Pancreas (tissue), 10 donors: ENCODE results near the gene CDC14A. TPM values are rescaled to one million over a fixed set of nuclear protein-coding genes. Genes with fewer than 3 reads are reported as not detected.
A peak's percentile ranks its signal among the peaks of the same experiment; 100 is the strongest.

Source experiments
- ATAC-seq, 4 donors: fragments of 200-7000 bp; cut with Tn5 transposase; one replicate each; pipeline versions ENCODE4 v1.8.0 to v1.9.1; 2020; ENCODE audit warnings: mild to moderate bottlenecking in 4 of 4, moderate library complexity in 4 of 4
- DNase-seq, 6 donors: peaks; one replicate each; pipeline ENCODE4 v3.0.0-alpha.2; 2020
- FAIRE-seq: peaks from 2 replicates; lab custom pipeline; 2012; peaks lifted over from hg19 to GRCh38; lab: Jason Lieb, UNC
- H3K27ac ChIP-seq, 4 donors: fragments of 200-600 bp; sonication (generic); 1 replicate in 3 of 4; 2 replicates in 1 of 4; pipeline versions ENCODE4 v1.5.0 to v1.8.0; 2020
- H3K27me3 ChIP-seq, 4 donors: fragments of 200-600 bp; one replicate each; pipeline ENCODE4 v1.8.0; 2021
- H3K36me3 ChIP-seq, 3 donors: fragments of 200-600 bp; sonication (generic) in 1 of 3; one replicate each; pipeline versions ENCODE4 v1.5.0 to v1.8.0; 2020 to 2021
- H3K4me1 ChIP-seq, 3 donors: fragments of 200-600 bp; one replicate each; pipeline ENCODE4 v1.8.0; 2021
- H3K4me3 ChIP-seq, 4 donors: fragments of 200-600 bp; sonication (generic) in 2 of 4; one replicate each; pipeline versions ENCODE4 v1.5.0 to v1.8.0; 2020 to 2021
- H3K9me3 ChIP-seq, 4 donors: fragments of 200-600 bp; one replicate each; pipeline ENCODE4 v1.8.0; 2021
- WGBS, 2 donors: extraction: QIAGEN DNeasy Blood & Tissue Kit; methylation state at CpG; one replicate each; pipeline ENCODE4 v1.1.7; 2013; 5-methylcytosine and 5-hydroxymethylcytosine counted together
- intact Hi-C, 3 donors: fragments of 100-400 bp; cut with DNase I; formaldehyde crosslinking; loops; one replicate each; pipeline versions ENCODE4 v1.11.1 to v1.14.2; 2022
- polyA plus RNA-seq, 2 donors: library from polyadenylated mRNA; stranded (reverse); fragments of 200-250 nt; gene quantifications; one replicate each; pipeline ENCODE4 v1.2.3, GENCODE V29; 2013
- total RNA-seq, 6 donors: library from RNA; stranded (reverse); fragmentation: NEBNext Ultra II Directional in 4 of 6; extraction: Animal tissue kit (Norgen Biotek cat#: 25700) in 4 of 6; gene quantifications; one replicate each; pipeline versions ENCODE4 v1.2.1 to v1.2.4, GENCODE V29; 2021 to 2023
- TF ChIP-seq, protein P1 (sequence below), 4 donors: fragments of 200-600 bp; sonication (generic) in 3 of 4; IDR thresholded peaks; one replicate each; pipeline versions ENCODE4 v1.5.0 to v1.8.0; 2021; ENCODE audit warnings: antibody characterized with exemption in 4 of 4
- donor health status: healthy with polysubstance abuse.
- donor health status: DM: no; HTN: no; CAD: no; lungs with moderate emphysema.
- donor health status: DM: no; HTN: no; CAD: no.
- donor health status: control.
- donor health status: control.
- donor health status: Bipolar disorder and iron deficiency.
- donor health status: DM: yes; HTN: yes; CAD: no.
- donor health status: DM: no; HTN: no; CAD: no.
- donor health status: DM: no; HTN: no; CAD: no.
- donor health status: DM: yes; HTN: yes; CAD: no.

CDC14A gene
- total and polyA plus RNA-seq, 8 donors = 1.4 to 5.2 (median 3.0) TPM

DNA sequence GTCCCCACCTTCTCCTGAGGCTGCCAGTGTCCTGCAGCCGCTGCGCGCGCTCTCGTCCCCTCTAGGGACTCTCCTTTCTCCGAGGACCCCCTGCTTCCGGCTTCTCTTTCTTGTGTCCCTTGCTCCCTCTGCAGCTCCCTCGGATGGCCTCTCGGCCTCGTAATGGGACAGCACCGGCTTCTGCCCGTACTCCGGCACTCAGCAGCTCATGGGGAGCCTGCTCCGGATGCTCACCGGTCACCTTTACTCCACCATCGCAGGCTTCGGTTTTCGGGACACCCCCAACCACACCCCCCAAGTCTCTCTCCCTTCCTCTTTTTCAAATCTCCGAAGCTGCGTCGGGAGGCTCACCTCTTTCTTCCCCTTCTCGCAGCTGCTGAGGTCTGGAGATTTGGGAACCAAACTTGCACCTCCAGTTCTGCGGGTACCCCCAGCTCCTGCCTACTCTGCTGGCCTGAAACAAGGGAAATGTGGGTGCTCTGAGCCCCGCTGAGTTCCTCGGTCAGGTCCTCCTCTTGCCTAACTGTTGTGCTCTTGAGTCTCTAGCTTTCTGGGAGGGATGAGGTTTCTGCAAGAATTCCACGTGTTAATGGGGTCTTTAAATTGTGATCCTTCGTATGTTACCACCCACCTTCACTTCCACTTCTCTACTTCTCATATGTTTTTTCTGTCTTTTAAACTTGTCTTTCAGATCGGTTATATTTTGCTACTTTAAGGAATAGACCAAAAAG is 930 bp downstream of the CDC14A start:
- 3 to 5% methylated on average over 28 of the region's 28 CpGs for WGBS, 2 donors
- Histone ChIP-seq H3K4me3 (peak overlapping the region; percentile 90 to 95 (median 92)), H3K4me1 (peaks cover 4 to 21% (median 13%) of the 10 kb centered on the region in 3 donors), H3K36me3 (no peaks in the 10 kb centered on the region), H3K27ac (peak overlapping the region; percentile 80 to 96 (median 88)), H3K9me3 (no peaks in the 10 kb centered on the region), H3K27me3 (no peaks in the 10 kb centered on the region)
- intact Hi-C loops = no loop called here
- FAIRE-seq (no peak), ATAC-seq (peak; percentile 8 to 23 (median 14)), DNase-seq (peak in 3 of 6 donors; percentile 50 to 71 (median 69))
- TF ChIP-seq, protein P1, sequence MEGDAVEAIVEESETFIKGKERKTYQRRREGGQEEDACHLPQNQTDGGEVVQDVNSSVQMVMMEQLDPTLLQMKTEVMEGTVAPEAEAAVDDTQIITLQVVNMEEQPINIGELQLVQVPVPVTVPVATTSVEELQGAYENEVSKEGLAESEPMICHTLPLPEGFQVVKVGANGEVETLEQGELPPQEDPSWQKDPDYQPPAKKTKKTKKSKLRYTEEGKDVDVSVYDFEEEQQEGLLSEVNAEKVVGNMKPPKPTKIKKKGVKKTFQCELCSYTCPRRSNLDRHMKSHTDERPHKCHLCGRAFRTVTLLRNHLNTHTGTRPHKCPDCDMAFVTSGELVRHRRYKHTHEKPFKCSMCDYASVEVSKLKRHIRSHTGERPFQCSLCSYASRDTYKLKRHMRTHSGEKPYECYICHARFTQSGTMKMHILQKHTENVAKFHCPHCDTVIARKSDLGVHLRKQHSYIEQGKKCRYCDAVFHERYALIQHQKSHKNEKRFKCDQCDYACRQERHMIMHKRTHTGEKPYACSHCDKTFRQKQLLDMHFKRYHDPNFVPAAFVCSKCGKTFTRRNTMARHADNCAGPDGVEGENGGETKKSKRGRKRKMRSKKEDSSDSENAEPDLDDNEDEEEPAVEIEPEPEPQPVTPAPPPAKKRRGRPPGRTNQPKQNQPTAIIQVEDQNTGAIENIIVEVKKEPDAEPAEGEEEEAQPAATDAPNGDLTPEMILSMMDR (IDR thresholded peaks at IDR 0.05) = no peak

DNA sequence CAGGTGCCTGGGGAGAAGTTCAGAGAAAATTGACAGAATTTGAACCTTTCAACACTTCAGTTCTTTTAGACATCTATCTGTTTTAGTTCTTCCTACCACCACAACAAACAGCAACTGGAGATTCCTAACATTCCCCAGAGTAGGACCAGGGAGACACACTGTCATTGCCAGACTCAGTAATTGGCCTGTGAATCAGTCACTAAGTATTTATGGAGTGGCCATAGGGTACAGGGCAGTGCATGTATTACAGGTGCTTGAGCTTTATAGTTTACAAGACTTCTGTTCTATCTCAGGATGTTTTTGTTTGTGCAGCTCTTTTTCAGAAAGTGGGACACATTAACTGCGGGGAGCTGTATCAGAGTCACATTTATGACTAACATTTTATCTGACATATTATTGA is 1.7 kb downstream of the CDC14A start:
- Histone ChIP-seq H3K36me3 (no peaks in the 10 kb centered on the region), H3K9me3 (no peaks in the 10 kb centered on the region), H3K4me3 (peak overlapping the region in 1 of 4 donors; percentile 92), H3K27me3 (no peaks in the 10 kb centered on the region), H3K27ac (no peak overlapping the region), H3K4me1 (peaks cover 4 to 21% (median 13%) of the 10 kb centered on the region in 3 donors)
- 14 to 27% methylated on average over 1 of the region's 1 CpG for WGBS, 2 donors
- intact Hi-C loops = no loop called here
- FAIRE-seq = no peak
- no peak for ATAC-seq
- DNase-seq = no peak
- TF ChIP-seq, protein P1 (IDR thresholded peaks at IDR 0.05) = no peak

DNA sequence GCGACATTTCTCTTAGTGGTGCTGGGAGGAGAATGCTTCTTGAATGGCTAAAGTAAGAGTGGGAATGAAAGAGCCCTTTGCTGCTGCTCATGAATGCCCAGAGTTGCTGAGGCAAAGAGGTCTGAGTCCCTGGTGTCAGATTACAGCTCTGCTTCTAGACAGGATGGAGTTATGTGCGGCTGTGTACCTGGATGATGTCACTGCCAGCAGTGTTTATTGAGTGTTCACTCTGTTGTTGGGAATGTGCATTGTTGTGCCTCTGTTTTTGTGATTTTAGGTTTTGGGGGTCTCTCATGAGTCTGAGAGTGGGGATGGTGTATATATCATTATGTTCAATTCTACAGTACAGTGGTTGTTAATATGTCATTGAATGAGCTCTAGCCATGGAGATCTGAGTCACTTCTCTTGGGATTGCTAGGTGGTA is 2.7 kb downstream of the CDC14A start:
- intact Hi-C loops = no loop called here
- peaks cover 4 to 21% (median 13%) of the 10 kb centered on the region in 3 donors for H3K4me1 ChIP-seq
- TF ChIP-seq, protein P1 (IDR thresholded peaks at IDR 0.05) = no peak
- H3K36me3 ChIP-seq = no peaks in the 10 kb centered on the region
- no peak overlapping the region for H3K4me3 ChIP-seq
- no peaks in the 10 kb centered on the region for H3K27me3 ChIP-seq
- peak in 4 of 6 donors; percentile 28 to 42 (median 35) for DNase-seq
- H3K9me3 ChIP-seq = no peaks in the 10 kb centered on the region
- no peak for FAIRE-seq
- ATAC-seq = peak in 3 of 4 donors; percentile 16 to 29 (median 17)
- peak overlapping the region in 1 of 4 donors; percentile 28 for H3K27ac ChIP-seq
- 28 to 32% methylated on average over 2 of the region's 2 CpGs for WGBS, 2 donors

DNA sequence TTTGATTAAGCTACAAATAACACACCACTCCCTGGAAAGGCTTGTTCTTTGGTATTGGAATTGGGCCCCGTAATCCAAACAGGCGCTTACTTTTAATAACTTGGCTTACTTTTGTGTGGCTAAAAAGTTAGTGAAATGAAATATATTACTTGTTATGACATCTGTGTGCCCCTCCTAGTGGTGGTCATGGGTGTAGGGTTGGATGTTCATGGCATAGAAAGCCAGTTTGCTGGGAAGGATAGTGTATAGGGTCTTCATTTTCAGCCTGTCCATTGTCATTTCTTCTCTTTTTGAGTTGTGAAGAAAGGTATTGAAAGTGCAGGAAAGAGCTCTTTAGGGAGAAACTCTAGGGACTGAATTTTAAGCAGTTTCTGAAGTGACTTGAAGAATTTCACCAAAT is 5.9 kb downstream of the CDC14A start:
- Histone ChIP-seq H3K4me1 (peaks cover 4 to 18% (median 13%) of the 10 kb centered on the region in 3 donors), H3K27ac (no peak overlapping the region), H3K36me3 (no peaks in the 10 kb centered on the region), H3K4me3 (no peak overlapping the region), H3K9me3 (no peaks in the 10 kb centered on the region), H3K27me3 (no peaks in the 10 kb centered on the region)
- ATAC-seq (no peak), DNase-seq (no peak), FAIRE-seq (no peak)
- 51 to 52% methylated on average over 2 of the region's 2 CpGs for WGBS, 2 donors
- intact Hi-C loops = no loop called here
- TF ChIP-seq, protein P1 (IDR thresholded peaks at IDR 0.05) = no peak

DNA sequence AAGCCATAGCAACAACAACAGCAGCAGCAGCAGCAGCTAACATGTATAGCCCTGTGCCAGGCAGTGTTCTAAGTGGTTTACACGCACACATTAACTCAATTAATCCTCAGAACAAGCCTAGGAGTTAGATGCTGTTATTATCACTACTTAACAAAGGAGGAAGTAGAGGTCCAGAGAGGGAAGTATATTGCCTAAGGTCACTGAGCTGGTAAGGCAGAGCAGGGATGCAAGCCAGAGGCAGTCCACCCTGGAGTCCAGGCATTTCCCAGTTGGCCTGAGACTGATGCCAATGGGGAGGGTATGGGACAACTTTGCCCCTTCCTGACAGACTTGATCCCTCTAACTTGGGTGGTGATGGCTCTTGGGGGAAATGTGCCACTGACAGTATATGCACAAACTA is 6.8 kb downstream of the CDC14A start:
- no peak for DNase-seq
- no peak for ATAC-seq
- H3K36me3 ChIP-seq = no peaks in the 10 kb centered on the region
- TF ChIP-seq, protein P1 (IDR thresholded peaks at IDR 0.05) = no peak
- FAIRE-seq = no peak
- H3K27ac ChIP-seq = no peak overlapping the region
- no peak overlapping the region for H3K4me3 ChIP-seq
- H3K9me3 ChIP-seq = no peaks in the 10 kb centered on the region
- WGBS, 2 donors = 64 to 77% methylated on average over 1 of the region's 1 CpG
- intact Hi-C loops = no loop called here
- H3K27me3 ChIP-seq = no peaks in the 10 kb centered on the region
- peaks cover 4 to 10% (median 7%) of the 10 kb centered on the region in 3 donors for H3K4me1 ChIP-seq
